SK-N-SH (cell line): ENCODE measurements around the gene PRKN. TPM values are rescaled to one million over a fixed set of nuclear protein-coding genes. Genes with fewer than 3 reads are reported as not detected.

ENCODE experiments used
- CTCF ChIA-PET: fragments of 300-600, 350-600 bp; formaldehyde crosslinking; extraction: SDS; loops from one replicate; lab custom pipeline; 2021; lab: Yijun Ruan, JAX
- POLR2A ChIA-PET: fragments of 350-600 bp; sonication (Branson Sonifier 250); formaldehyde crosslinking; extraction: SDS; loops from one replicate; lab custom pipeline; 2020; ENCODE audit warnings: antibody characterized with exemption, inconsistent platforms; lab: Yijun Ruan, JAX
- DNase-seq: peaks from one replicate; pipeline ENCODE4 v3.0.0; 2012
- H2AFZ ChIP-seq: fragments of 200-600 bp; sonication (generic); 2 replicates; pipeline ENCODE4 v1.8.1; 2016; ENCODE audit warnings: antibody characterized with exemption, mild to moderate bottlenecking, low read depth
- H3F3A ChIP-seq: fragments of 200-600 bp; sonication (generic); replicated peaks from 2 replicates; pipeline ENCODE3; 2016; ENCODE audit warnings: antibody characterized with exemption, mild to moderate bottlenecking; ENCODE audit not compliant: insufficient read depth
- H3K27ac ChIP-seq, 2 experiments: fragments of 200-500 bp in 1 of 2; fragments of 200-600 bp in 1 of 2; sonication (Bioruptor generic) in 1 of 2; sonication (generic), shearing (Covaris generic) in 1 of 2; 2 replicates each; pipeline versions ENCODE4 v1.5.1 to v1.6.1; 2014 to 2016; ENCODE audit warnings: low read depth in 2 of 2, inconsistent platforms in 1 of 2, low read length in 1 of 2, mild to moderate bottlenecking in 1 of 2, mixed read lengths in 1 of 2
- H3K27me3 ChIP-seq: fragments of 200-600 bp; sonication (generic), shearing (Covaris generic); 2 replicates; pipeline ENCODE4 v1.6.1; 2016; ENCODE audit warnings: mixed run types; ENCODE audit not compliant: insufficient read depth
- H3K36me3 ChIP-seq, 2 experiments: fragments of 200-500 bp in 1 of 2; fragments of 200-600 bp in 1 of 2; sonication (Bioruptor generic) in 1 of 2; sonication (generic) in 1 of 2; replicated peaks in 1 of 2; 2 replicates each; pipeline versions ENCODE3 to v1.5.1; 2014 to 2016; ENCODE audit warnings: low read length in 1 of 2, mild to moderate bottlenecking in 1 of 2; ENCODE audit not compliant: insufficient read depth in 2 of 2, control insufficient read depth in 1 of 2
- H3K4me1 ChIP-seq, 2 experiments: fragments of 200-500 bp in 1 of 2; fragments of 200-600 bp in 1 of 2; sonication (Bioruptor generic) in 1 of 2; sonication (generic), shearing (Covaris generic) in 1 of 2; 2 replicates each; pipeline versions ENCODE4 v1.5.1 to v1.6.1; 2014 to 2016; ENCODE audit warnings: low read depth in 1 of 2, low read length in 1 of 2, mixed run types in 1 of 2; ENCODE audit not compliant: insufficient read depth in 2 of 2, control insufficient read depth in 1 of 2
- H3K4me2 ChIP-seq: fragments of 200-600 bp; sonication (generic), shearing (Covaris generic); 2 replicates; pipeline ENCODE4 v1.6.1; 2017; ENCODE audit warnings: mixed run types
- H3K4me3 ChIP-seq, 2 experiments: fragments of 200-500 bp in 1 of 2; fragments of 200-600 bp in 1 of 2; sonication (Bioruptor generic) in 1 of 2; sonication (generic), shearing (Covaris generic) in 1 of 2; 2 replicates each; pipeline versions ENCODE4 v1.5.1 to v1.8.1; 2014 to 2016; ENCODE audit warnings: low read depth in 2 of 2, inconsistent platforms in 1 of 2, low read length in 1 of 2, mild to moderate bottlenecking in 1 of 2, mixed read lengths in 1 of 2, moderate library complexity in 1 of 2
- H3K79me2 ChIP-seq: fragments of 200-600 bp; sonication (generic); 2 replicates; pipeline ENCODE4 v1.8.1; 2017; ENCODE audit warnings: mild to moderate bottlenecking; ENCODE audit not compliant: insufficient read depth
- H3K9ac ChIP-seq: fragments of 200-600 bp; sonication (generic); 2 replicates; pipeline ENCODE4 v1.6.1; 2017; ENCODE audit warnings: mixed run types
- H3K9me2 ChIP-seq: fragments of 200-600 bp; sonication (generic); 2 replicates; pipeline ENCODE4 v1.6.1; 2017; ENCODE audit warnings: mixed run types
- H3K9me3 ChIP-seq: fragments of 200-600 bp; sonication (generic); 2 replicates; pipeline ENCODE4 v1.6.1; 2017; ENCODE audit warnings: mixed run types, mild to moderate bottlenecking, moderate library complexity
- H4K20me1 ChIP-seq: fragments of 200-600 bp; sonication (generic); 2 replicates; pipeline ENCODE4 v1.6.1; 2017; ENCODE audit warnings: mild to moderate bottlenecking, mixed run types; ENCODE audit not compliant: insufficient read depth
- CHD2 ChIP-seq: fragments of 150-350 bp; IDR thresholded peaks from 2 replicates; pipeline ENCODE4 v1.6.1; 2018; ENCODE audit warnings: low read length; ENCODE audit not compliant: partially characterized antibody
- CTCF ChIP-seq: fragments of 200-600 bp; sonication (generic); IDR thresholded peaks from 2 replicates; pipeline ENCODE4 v1.6.1; 2017; ENCODE audit warnings: antibody characterized with exemption, mild to moderate bottlenecking, moderate library complexity
- EZH2phosphoT487 ChIP-seq: fragments of 200-600 bp; sonication (generic); IDR thresholded peaks from 2 replicates; pipeline ENCODE4 v1.6.1; 2017; ENCODE audit warnings: low read depth, mixed run types, mild to moderate bottlenecking, antibody characterized with exemption, moderate library complexity, borderline replicate concordance
- FOXJ3 ChIP-seq: sonication (generic); formaldehyde crosslinking; IDR thresholded peaks from 2 replicates; pipeline ENCODE4 v1.5.1; 2020; ENCODE audit warnings: mild to moderate bottlenecking, missing genetic modification reagents
- IRF3 ChIP-seq: fragments of 150-350 bp; IDR thresholded peaks from 2 replicates; pipeline ENCODE4 v1.6.1; 2016; ENCODE audit warnings: mild to moderate bottlenecking, low read depth, low read length
- NRF1 ChIP-seq: IDR thresholded peaks from 2 replicates; pipeline ENCODE4 v1.6.1; 2012; ENCODE audit warnings: low read depth, mild to moderate bottlenecking, low read length
- POLR2AphosphoS5 ChIP-seq: IDR thresholded peaks from 2 replicates; pipeline ENCODE4 v1.6.1; 2012; ENCODE audit warnings: low read depth, low read length
- REST ChIP-seq: IDR thresholded peaks from 2 replicates; pipeline ENCODE4 v1.6.1; 2012; ENCODE audit warnings: mild to moderate bottlenecking, low read depth, low read length, moderate library complexity
- RFX5 ChIP-seq: IDR thresholded peaks from 2 replicates; pipeline ENCODE4 v1.6.1; 2012; ENCODE audit warnings: mild to moderate bottlenecking, improper control_type of control experiment, low read length
- SIN3A ChIP-seq: IDR thresholded peaks from 2 replicates; pipeline ENCODE4 v1.6.1; 2012; ENCODE audit warnings: low read depth, mild to moderate bottlenecking, low read length, moderate library complexity, borderline replicate concordance
- SMC3 ChIP-seq: IDR thresholded peaks from 2 replicates; pipeline ENCODE4 v1.6.1; 2012; ENCODE audit warnings: low read depth, low read length, improper control_type of control experiment
- TAF1 ChIP-seq: IDR thresholded peaks from 2 replicates; pipeline ENCODE4 v1.6.1; 2012; ENCODE audit warnings: low read depth, mild to moderate bottlenecking, low read length, moderate library complexity, borderline replicate concordance
- TCF12 ChIP-seq: IDR thresholded peaks from 2 replicates; pipeline ENCODE4 v1.4.0; 2012
- TEAD4 ChIP-seq: IDR thresholded peaks from 2 replicates; pipeline ENCODE4 v1.4.0; 2012; ENCODE audit warnings: mild to moderate bottlenecking, borderline replicate concordance; ENCODE audit not compliant: insufficient read depth
- USF2 ChIP-seq: fragments of 150-350 bp; IDR thresholded peaks from 2 replicates; pipeline ENCODE4 v1.6.1; 2017; ENCODE audit warnings: antibody characterized with exemption, low read length, low read depth, borderline replicate concordance
- YY1 ChIP-seq: IDR thresholded peaks from 2 replicates; pipeline ENCODE4 v1.4.0; 2012; ENCODE audit warnings: low read depth, mild to moderate bottlenecking
- WGBS: methylation state at CpG from one replicate; pipeline ENCODE4 v1.1.6; 2017; ENCODE audit warnings: low lambda C conversion rate; 5-methylcytosine and 5-hydroxymethylcytosine counted together
- polyA plus RNA-seq, 3 experiments: library from polyadenylated mRNA; depleted of rRNA; stranded (reverse); fragments of >200 nt; gene quantifications; 2 replicates each; pipeline ENCODE4 v1.2.3, GENCODE V29; 2012

The PRKN gene
- polyA plus RNA-seq, 1 of the 3 experiments (the other 2 are of a cell fraction), result 0.76 TPM

GRCh38 chr6:161327360-161327953 is 1400.1 kb downstream of the PRKN start:
- Histone ChIP-seq H3K4me1 (no peaks in the 10 kb centered on the region), H3K36me3 (no peaks in the 10 kb centered on the region)
- TF ChIP-seq REST, result no peak
- TF ChIP-seq NRF1, result no peak
- TF ChIP-seq POLR2AphosphoS5, result no peak
- TF ChIP-seq USF2, result no peak
- no peak for TF ChIP-seq TCF12
- TF ChIP-seq TAF1, result no peak
- TF ChIP-seq FOXJ3 (CRISPR knock-in tag), result no peak
- TF ChIP-seq SMC3, result no peak
- no peak for TF ChIP-seq IRF3
- TF ChIP-seq, all 33 proteins: peak for 0
- ChIA-PET POLR2A (no interaction called here), CTCF (no interaction called here)
- no peak for DNase-seq
- Histone ChIP-seq H3K79me2 (no peaks in the 10 kb centered on the region), H3K4me3 (no peak overlapping the region), H3K9ac (no peak overlapping the region), H3F3A (no peaks in the 10 kb centered on the region), H4K20me1 (no peaks in the 10 kb centered on the region), H3K4me2 (no peak overlapping the region), H3K9me2 (no peaks in the 10 kb centered on the region), H2AFZ (no peak overlapping the region), H3K27ac (no peak overlapping the region), H3K27me3 (no peaks in the 10 kb centered on the region), H3K9me3 (0 out of 2 replicates have a peak, but pooled peaks cover 6% of the 10 kb centered on the region)
- 35% methylated on average over 4 of the region's 4 CpGs for WGBS

- Histone ChIP-seq H4K20me1 (no peaks in the 10 kb centered on the region), H3K4me3 (no peak overlapping the region), H2AFZ (no peak overlapping the region), H3K27me3 (no peaks in the 10 kb centered on the region), H3F3A (no peaks in the 10 kb centered on the region), H3K9me2 (no peaks in the 10 kb centered on the region), H3K79me2 (no peaks in the 10 kb centered on the region), H3K9ac (no peak overlapping the region), H3K36me3 (no peaks in the 10 kb centered on the region), H3K4me1 (no peaks in the 10 kb centered on the region), H3K4me2 (no peak overlapping the region), H3K9me3 (no peaks in the 10 kb centered on the region), H3K27ac (no peak overlapping the region)
- ChIA-PET POLR2A (no interaction called here), CTCF (interaction anchor here (0.9 to 1.4 kb wide), 2 partner anchors 35 to 51 kb away, joined by 3 read pairs; no protein-coding TSS in a partner anchor)
- no peak for DNase-seq
- WGBS, result 5% methylated on average over 2 of the region's 2 CpGs
- no peak for TF ChIP-seq EZH2phosphoT487
- TF ChIP-seq USF2, result no peak
- no peak for TF ChIP-seq TEAD4
- no peak for TF ChIP-seq RFX5
- TF ChIP-seq CTCF, result no peak
- TF ChIP-seq CHD2, result no peak
- no peak for TF ChIP-seq SIN3A
- no peak for TF ChIP-seq TCF12
- TF ChIP-seq YY1, result no peak
- no peak for TF ChIP-seq IRF3
Measured at GRCh38 chr6:161319231-161319630, 1408.3 kb downstream of the PRKN start.
